ENCODE measurements around the gene GIMAP1.
A peak's percentile ranks its signal among the peaks of the same experiment; 100 is the strongest.

GIMAP1 gene

GRCh38 chr7:150751702-150752101, 35.3 kb downstream of the GIMAP1 start:
- no peak for ATAC-seq

GRCh38 chr7:150753239-150753638, 36.8 kb downstream of the GIMAP1 start:
- ATAC-seq, result no peak

- peak; percentile 82 to 84 for ATAC-seq
These were observed 37.6 kb downstream of the GIMAP1 start for GRCh38 chr7:150753826-150754603.

- peak; percentile 31 to 33 for ATAC-seq
These were observed 38.5 kb downstream of the GIMAP1 start for GRCh38 chr7:150754951-150755350.

GRCh38 chr7:150755473-150756099, 39.2 kb downstream of the GIMAP1 start:
- ATAC-seq, result peak; percentile 61 to 71

- ATAC-seq, result no peak
These were observed 39.8 kb downstream of the GIMAP1 start for GRCh38 chr7:150756166-150756565.

- no peak for ATAC-seq
These were observed 40.4 kb downstream of the GIMAP1 start for GRCh38 chr7:150756858-150757257.

- ATAC-seq, result no peak
These were observed 43.1 kb downstream of the GIMAP1 start for GRCh38 chr7:150759479-150759878.

GRCh38 chr7:150766334-150766709, 49.9 kb downstream of the GIMAP1 start:
- no peak for ATAC-seq

- no peak for ATAC-seq
These were observed 53.4 kb downstream of the GIMAP1 start for GRCh38 chr7:150769768-150770167.
